HG03025 (cell line): ENCODE data around the gene HPCAL1.

Experiments
- ATAC-seq: cut with Tn5 transposase; IDR thresholded peaks from one replicate; pipeline ENCODE4 v1.9.1; 2021; ENCODE audit warnings: mild to moderate bottlenecking, moderate library complexity; ENCODE audit not compliant: unreplicated experiment, low FRiP score

The HPCAL1 gene

GRCh38 chr2:10332402-10333246 lies 29.9 kb downstream of the HPCAL1 start:
- ATAC-seq: no peak

- ATAC-seq: no peak
These were observed 30.5 kb downstream of the HPCAL1 start for GRCh38 chr2:10333247-10333613.

- ATAC-seq: no peak
These were observed 31.3 kb downstream of the HPCAL1 start for GRCh38 chr2:10333966-10334365.

GRCh38 chr2:10335046-10335840 lies 32.5 kb downstream of the HPCAL1 start:
- no peak for ATAC-seq

- no peak for ATAC-seq
These were observed 33.6 kb downstream of the HPCAL1 start for GRCh38 chr2:10336283-10336682.

- ATAC-seq: no peak
These were observed 35.0 kb downstream of the HPCAL1 start for GRCh38 chr2:10337449-10338269.

GRCh38 chr2:10338270-10339188 lies 35.8 kb downstream of the HPCAL1 start:
- no peak for ATAC-seq

GRCh38 chr2:10339647-10340592 lies 37.2 kb downstream of the HPCAL1 start:
- ATAC-seq: no peak

GRCh38 chr2:10340593-10340975 lies 37.9 kb downstream of the HPCAL1 start:
- ATAC-seq: no peak

GRCh38 chr2:10341193-10341592 lies 38.5 kb downstream of the HPCAL1 start:
- no peak for ATAC-seq

- no peak for ATAC-seq
These were observed 39.7 kb downstream of the HPCAL1 start for GRCh38 chr2:10342245-10342951.

GRCh38 chr2:10343191-10343590 lies 40.5 kb downstream of the HPCAL1 start:
- no peak for ATAC-seq

- ATAC-seq: no peak
These were observed 41.0 kb downstream of the HPCAL1 start for GRCh38 chr2:10343658-10344057.

GRCh38 chr2:10344105-10345066 lies 41.7 kb downstream of the HPCAL1 start:
- ATAC-seq: no peak

GRCh38 chr2:10345126-10345525 lies 42.4 kb downstream of the HPCAL1 start:
- ATAC-seq: no peak

GRCh38 chr2:10345813-10346212 lies 43.1 kb downstream of the HPCAL1 start:
- ATAC-seq: no peak

- ATAC-seq: no peak
These were observed 44.3 kb downstream of the HPCAL1 start for GRCh38 chr2:10346929-10347561.
